ENCODE results near the gene INSL3.
"Not testable (repeated sequence)": the region's sequence is repeated elsewhere in the genome, so short reads cannot be mapped to it uniquely, and the experiment has no call there.

The INSL3 gene

GRCh38 chr19:17807731-17808316 is 13.5 kb downstream of the INSL3 start:
- TF ChIP-seq CTCF (conservative IDR thresholded peaks at IDR 0.05; ENCODE audit: low read length): no peak

GRCh38 chr19:17806945-17807344 is 14.4 kb downstream of the INSL3 start:
- TF ChIP-seq CTCF (conservative IDR thresholded peaks at IDR 0.05; ENCODE audit: low read length): no peak
- no peak for DNase-seq (ENCODE audit: low read depth)

More at GRCh38 chr19:17807731-17808316, 13.5 kb downstream of the INSL3 start:
- no peak overlapping the region for H3K4me3 ChIP-seq (ENCODE audit: low read length)
- DNase-seq (ENCODE audit: low read depth): no peak

GRCh38 chr19:17805427-17805826 is 15.9 kb downstream of the INSL3 start:
- DNase-seq (ENCODE audit: low read depth): no peak
- no peak for TF ChIP-seq CTCF (conservative IDR thresholded peaks at IDR 0.05; ENCODE audit: low read length)
- no peak overlapping the region for H3K4me3 ChIP-seq (ENCODE audit: low read length)

More at GRCh38 chr19:17806945-17807344, 14.4 kb downstream of the INSL3 start:
- H3K4me3 ChIP-seq (ENCODE audit: low read length): no peak overlapping the region

- no peak for DNase-seq (ENCODE audit: low read depth)
- no peak for TF ChIP-seq CTCF (conservative IDR thresholded peaks at IDR 0.05; ENCODE audit: low read length)
- no peak overlapping the region for H3K4me3 ChIP-seq (ENCODE audit: low read length)
These were observed 17.9 kb downstream of the INSL3 start for GRCh38 chr19:17803264-17803896.

GRCh38 chr19:17802137-17802858 is 19.0 kb downstream of the INSL3 start:
- no peak for TF ChIP-seq CTCF (conservative IDR thresholded peaks at IDR 0.05; ENCODE audit: low read length)
- H3K4me3 ChIP-seq (ENCODE audit: low read length): no peak overlapping the region
- DNase-seq (ENCODE audit: low read depth): no peak

- H3K4me3 ChIP-seq (ENCODE audit: low read length); DNase-seq (ENCODE audit: low read depth): not testable (repeated sequence)
These were observed 22.7 kb downstream of the INSL3 start for GRCh38 chr19:17798599-17798998.

- no peak for DNase-seq (ENCODE audit: low read depth)
- no peak for TF ChIP-seq CTCF (conservative IDR thresholded peaks at IDR 0.05; ENCODE audit: low read length)
- no peak overlapping the region for H3K4me3 ChIP-seq (ENCODE audit: low read length)
These were observed 23.7 kb downstream of the INSL3 start for GRCh38 chr19:17797424-17798201.

Measured in AG10803 (cell line).